GM21576 (cell line): Measurements from ENCODE around the gene TUBA8.
"Not testable (repeated sequence)": the region's sequence is repeated elsewhere in the genome, so short reads cannot be mapped to it uniquely, and the experiment has no call there.

Experiments
- ATAC-seq: cut with Tn5 transposase; IDR thresholded peaks from one replicate; pipeline ENCODE4 v1.9.1; 2021; ENCODE audit warnings: mild to moderate bottlenecking, moderate library complexity; ENCODE audit not compliant: unreplicated experiment

The TUBA8 gene

DNA sequence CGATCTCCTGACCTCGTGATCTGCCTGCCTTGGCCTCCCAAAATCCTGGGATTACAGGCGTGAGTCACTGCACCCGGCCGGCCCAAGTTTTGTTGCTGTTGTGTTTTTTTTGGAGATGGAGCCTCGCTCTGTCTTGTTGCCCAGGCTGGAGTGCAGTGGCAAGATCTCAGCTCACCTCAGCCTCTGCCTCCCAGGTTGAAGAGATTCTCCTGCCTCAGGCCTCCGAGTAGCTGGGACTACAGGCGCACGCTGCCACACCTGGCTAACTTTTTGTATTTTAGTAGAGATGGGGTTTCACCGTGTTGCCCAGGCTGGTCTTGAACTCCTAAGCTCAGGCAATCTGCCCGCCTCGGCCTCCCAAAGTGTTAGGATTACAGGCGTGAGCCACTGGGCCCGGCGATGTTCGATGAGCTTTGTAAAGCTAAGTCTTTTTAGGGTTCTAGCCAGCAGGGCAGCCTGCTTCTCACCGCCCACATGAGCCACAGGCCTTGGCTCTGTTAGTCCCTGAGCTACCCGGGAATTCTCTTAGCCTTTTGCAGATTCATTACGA lies 12.9 kb downstream of the TUBA8 start:
- ATAC-seq: not testable (repeated sequence)

DNA sequence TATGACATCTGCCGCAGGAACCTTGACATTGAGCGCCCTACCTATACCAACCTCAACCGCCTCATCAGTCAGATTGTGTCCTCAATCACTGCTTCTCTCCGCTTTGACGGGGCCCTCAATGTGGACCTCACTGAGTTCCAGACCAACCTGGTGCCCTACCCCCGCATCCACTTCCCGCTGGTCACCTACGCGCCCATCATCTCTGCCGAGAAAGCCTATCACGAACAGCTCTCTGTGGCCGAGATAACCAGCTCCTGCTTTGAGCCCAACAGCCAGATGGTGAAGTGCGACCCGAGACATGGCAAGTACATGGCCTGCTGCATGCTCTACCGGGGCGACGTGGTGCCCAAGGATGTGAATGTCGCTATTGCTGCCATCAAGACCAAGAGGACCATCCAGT lies 16.0 kb downstream of the TUBA8 start:
- no peak for ATAC-seq

DNA sequence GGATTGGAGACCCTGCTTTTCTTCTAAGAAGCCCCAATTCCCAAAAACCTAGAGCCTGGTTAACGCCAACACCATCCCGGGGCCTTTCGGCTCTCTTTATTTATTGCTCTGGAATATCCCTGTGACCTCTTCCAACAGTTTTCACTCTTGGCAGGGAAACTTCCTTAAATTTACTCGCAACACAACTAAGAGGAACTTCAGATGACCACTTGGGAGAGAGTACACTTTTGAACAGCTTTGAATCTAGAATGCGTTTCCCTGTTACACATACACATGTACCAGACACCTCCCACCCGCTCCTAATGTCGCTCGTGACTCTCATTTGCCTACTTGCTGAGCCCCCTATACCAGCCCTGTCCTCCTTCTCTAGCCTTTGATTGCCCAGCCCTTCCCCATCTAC lies 19.4 kb downstream of the TUBA8 start:
- no peak for ATAC-seq

DNA sequence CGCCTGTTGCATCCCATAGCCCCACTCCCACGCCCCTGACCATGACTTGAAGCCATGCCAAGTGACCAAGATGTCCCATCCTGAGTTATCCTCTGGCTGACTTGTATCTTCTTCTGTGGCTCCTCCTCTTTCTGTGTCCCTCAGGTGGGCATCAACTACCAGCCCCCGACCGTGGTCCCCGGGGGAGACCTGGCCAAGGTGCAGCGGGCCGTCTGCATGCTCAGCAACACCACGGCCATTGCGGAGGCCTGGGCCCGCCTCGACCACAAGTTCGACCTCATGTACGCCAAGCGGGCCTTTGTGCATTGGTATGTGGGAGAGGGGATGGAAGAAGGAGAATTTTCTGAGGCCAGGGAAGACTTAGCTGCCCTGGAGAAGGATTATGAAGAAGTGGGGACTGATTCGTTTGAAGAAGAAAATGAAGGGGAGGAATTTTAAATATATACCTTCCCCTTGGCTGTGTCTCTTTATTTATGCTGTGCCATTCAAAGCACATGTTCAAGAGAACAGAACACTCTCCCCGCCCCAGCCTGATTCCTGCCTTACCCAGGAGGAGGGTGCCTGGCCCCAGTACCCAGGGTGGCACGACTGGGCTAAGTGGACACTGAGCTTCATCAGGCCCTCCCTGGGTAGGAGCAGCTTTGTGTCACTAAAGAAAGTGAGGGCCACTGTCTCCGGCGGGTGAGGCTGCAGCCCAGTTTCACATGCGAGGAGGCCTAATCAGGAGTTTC lies 20.3 kb downstream of the TUBA8 start:
- no peak for ATAC-seq

DNA sequence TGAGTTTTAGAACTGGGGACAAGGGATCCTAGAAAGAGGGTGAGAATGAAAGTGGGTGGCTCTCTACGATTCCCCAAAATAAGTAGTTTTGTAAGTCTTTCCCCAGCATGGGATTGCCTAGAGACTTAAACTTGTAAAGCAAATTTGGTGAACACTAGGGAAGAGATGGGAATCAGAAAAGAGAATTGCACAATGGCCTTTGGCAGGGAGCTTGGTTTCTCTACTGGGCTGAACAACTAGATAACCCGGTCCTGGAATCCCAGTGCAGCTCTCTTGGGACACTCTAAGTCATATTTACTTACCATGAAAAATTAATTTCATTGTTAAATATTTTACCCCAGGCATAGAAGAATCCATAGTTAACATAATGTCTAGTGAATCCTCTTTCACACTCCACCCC lies 22.8 kb downstream of the TUBA8 start:
- ATAC-seq: no peak

DNA sequence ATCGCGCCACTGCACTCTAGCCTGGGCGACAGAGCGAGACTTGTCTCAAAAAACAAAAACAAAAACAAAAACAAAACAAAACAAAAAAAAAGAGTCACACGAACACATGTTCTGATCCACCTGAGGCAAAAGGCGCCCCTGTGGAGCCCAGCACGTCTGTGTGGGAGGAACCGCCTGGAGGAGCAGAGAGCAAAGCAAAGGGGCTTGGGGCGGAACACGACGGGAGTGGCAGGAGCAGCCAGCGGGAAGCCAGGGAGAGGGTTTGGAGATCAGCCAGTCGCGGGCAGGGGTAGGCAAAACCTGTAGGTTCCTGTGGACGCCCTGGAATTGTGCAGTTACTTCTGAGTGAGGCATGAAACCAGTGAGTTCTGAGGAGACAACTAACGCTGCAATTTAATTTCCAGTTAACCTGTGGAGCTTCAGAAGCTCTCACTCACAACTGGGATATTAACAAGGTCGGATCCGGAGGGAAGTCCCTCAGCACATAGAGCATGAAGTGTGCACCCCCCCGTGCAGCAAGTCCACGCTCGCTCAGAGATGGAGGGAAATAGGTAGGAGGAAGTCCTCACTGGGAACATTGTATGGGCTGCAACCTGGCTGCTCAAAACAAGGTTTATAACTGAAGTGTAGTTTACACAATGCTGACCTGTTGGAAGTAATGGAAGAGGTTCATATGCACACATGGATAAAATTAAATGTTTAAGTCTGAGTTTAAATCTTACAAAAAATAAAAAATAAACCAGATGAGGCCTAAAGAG lies 26.1 kb downstream of the TUBA8 start:
- no peak for ATAC-seq

DNA sequence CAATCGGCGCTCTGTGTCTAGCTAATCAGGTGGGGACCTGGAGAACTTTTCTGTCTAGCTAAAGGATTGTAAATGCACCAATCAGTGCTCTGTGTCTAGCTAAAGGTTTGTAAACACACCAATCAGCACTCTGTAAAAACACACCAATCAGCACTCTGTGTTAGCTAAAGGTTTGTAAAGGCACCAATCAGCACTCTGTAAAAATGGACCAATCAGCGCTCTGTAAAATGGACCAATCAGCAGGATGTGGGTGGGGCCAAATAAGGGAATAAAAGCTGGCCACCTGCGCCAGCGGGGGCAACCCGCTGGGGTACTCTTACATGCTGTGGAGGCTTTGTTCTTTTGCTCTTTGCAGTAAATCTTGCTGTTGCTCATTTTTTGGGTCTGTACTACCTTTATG lies 30.4 kb downstream of the TUBA8 start:
- ATAC-seq: not testable (repeated sequence)

DNA sequence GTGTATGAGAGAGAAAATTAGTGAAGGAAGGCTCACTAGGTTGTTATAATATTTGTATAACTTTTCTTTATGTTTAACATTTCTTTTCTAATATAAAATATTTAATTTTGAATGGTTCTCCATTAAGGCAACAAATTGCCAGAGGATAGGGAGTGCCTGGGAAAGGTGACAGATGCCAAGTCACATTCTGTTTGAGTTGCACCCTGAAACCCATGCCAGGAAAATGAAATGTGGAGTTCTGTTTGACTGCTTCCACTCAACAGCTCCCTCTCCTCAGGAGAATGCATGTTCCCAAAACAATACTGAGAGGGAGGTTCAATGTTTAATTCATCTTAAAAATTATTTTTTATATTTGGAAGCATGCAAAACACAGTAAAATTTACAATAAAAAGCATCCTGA lies 33.5 kb downstream of the TUBA8 start:
- no peak for ATAC-seq

DNA sequence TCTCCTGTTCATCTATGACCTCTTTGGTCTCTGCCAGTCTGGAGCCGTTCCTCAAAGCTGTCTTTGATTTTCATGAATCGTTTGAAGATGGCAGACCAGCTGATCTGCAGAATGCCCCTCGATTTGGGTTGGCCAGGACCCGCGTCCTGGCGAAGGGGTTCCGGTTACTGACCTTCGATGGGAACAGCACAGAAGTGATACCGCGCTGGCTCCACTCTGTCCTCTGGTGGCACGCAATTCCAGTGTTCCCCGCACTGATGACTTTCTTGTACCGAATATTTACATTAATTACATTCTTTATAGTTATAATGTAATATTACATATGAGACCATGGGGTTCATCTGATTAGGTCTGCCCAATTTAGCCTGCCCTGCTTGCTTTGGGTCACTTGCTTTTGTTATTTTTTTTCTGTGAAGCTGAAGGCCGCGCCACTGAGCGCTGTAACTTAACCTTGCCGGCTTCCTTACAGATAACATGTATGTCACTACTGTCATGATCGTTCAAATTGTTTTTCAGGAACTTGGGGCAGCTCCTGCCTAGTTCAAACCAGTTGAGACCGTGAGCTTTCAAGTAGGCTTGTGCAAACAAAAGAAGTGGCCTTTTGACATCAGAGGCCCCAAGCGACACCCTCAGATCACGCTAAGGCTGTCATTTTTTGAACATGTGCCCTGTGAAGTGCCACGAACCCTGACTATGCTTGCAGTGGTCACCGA lies 35.2 kb downstream of the TUBA8 start:
- ATAC-seq: no peak

DNA sequence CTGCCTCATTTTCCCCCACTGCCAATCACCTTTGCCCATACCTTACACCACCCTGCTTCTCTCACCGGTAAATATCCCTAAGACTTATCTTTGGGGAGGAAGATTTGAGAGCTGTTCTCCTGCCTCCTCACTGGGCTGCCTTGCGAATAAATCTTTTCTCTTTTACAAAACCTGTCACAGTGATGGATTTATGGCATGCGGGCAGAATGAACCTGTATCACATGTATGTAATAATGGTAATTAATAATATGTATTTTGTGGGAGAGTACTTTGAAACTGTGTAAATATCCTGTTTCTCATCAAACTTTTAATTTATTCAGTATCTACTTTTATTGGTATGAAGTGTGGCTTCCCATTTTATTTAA lies 35.8 kb downstream of the TUBA8 start:
- ATAC-seq: no peak

DNA sequence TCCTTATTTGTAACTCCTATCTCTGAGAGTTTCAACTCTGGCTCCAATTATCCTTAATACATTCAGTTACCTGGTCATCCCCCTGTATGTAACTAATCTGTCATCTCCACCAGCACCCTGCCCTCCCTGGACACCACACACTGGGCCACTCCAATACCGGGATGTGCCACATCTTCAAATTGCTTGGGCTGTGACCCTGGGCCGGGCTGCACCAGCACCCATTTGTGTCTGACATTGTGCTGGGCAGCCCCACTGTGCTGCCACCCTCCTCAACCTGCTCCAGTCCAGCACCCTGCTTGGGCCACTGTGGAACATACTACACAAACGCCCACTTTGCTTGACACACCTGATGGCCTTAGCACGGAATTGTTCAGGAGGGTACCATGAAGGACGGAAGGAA lies 37.2 kb downstream of the TUBA8 start:
- ATAC-seq: no peak

DNA sequence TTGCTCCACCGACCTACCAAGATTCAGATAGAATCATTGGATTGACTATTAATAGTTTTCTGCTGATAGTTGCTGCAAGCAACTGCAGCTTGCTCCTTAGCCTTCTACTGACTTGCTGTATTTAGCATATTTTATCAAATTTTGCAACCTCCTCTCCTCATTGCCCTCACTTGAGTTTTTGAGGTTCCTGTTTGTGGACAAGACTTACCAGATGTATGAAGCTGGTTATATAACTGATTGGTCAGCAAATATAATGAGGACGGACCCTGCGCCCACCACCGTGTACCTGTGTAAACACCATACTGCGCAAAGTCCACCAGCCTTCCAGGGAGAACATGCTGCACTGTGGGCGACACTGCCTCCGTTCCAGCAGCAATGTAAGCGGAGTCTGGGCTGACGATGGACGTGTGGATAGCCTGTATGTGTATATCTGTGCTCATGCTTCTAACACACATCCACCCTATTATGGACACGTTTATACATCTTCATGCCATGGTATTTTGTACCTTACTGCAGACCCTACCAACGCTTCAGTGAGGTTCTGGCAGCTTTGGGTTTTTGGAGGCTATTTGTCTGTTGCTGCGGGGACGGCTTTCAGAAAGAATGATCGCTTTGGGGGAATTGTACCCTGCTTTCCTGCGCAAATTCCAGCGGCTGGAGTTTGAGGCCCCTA lies 37.8 kb downstream of the TUBA8 start:
- no peak for ATAC-seq

DNA sequence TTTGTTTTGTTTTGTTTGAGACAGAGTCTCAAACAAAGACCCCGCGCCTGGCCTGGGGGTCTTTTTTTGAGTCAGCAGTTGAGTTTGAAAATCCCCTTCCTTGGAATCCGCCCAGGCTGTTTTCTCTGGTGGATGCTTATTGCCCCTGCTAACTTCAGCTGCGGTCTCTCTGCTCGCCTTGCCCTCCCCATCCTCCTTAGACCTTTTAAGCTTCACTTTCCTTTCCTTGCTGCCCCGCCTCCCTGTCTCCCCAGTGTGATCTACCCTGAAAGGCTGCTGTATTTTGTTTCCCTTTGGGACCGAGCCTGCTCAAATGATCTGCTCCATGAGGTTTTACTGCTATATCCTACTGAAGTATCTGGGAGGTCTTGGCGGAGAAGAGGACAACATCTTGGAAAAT lies 41.9 kb downstream of the TUBA8 start:
- ATAC-seq: no peak

DNA sequence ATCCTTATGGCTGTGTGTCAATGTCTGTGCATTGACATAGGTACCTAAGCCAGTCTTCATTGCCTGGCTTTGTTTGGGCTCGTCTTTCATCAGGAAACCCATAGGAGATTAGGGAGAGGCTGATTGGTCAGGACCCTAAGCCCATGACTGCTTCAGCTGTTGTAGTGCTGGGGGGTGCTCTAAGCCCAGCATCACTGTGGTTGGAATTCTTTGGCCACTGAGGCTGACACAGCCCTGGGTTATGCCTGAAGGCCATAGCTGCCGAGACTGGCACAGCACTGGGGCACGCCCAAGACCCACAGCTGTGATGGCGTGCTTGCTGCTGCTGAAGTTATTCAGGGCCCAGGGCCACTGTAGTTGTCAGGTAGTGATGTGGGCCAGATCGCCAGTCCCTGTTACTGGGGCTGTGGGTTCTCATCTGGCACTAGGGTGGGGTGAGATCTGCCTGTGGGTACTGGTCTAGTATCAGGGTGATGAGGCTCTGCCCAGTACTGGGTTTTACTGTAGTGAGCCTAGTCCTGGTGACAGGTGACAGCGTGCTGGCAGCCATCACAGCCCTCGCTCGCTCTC lies 44.3 kb downstream of the TUBA8 start:
- no peak for ATAC-seq

DNA sequence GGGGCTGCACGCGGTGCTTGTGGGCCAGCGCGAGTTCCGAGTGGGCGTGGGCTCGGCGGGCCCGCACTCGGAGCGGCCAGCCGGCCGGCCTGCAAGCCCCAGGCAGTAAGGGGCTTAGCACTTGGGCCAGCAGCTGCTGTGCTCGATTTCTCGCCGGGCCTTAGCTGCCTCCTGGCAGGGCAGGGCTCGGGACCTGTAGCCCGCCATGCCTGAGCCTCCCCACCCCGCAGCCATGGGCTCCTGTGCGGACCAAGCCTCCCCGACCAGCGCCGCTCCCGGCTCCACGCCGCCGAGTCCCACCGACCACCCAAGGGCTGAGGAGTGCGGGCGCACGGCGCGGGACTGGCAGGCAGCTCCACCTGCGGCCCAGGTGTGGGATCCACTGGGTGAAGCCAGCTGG lies 44.9 kb downstream of the TUBA8 start:
- not testable (repeated sequence) for ATAC-seq

DNA sequence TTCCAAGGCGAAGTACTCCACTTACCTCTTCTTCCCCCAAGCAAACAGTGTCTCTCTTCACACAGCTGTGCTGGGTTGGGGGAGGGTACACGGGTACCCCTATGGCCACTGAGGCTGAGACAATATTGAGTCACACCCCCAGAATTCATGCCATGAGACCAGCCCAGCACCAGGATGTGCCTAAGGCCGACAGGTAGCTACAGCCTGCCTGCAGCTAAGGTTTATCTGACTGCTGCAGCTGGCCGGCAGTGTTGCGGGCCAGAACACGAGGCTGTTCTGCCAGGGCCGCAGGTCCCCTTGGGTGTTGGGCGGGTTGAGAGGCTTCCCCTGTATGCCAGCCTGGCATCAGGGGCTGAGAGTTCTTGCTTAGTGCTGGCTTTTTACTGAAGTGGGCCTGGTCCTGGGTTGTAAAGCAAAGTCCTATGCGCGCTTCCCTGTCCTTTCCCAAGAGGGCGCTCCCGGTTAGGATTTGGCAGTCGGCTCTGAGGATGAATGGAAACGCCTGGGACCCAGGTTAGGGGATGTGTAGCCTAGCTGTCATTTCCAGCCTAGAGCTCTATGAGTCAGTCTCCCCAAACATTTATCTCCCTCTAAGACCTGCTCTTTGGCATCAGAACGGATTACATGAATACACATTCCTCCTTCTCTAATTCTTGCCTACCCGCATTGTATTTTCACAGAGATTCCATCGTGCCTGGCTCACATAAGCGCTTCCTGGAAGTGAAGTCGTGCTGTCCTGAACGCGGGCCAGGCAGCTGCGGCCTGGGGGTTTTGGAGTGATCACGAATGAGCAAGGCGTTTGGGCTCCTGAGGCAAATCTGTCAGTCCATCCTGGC lies 46.5 kb downstream of the TUBA8 start:
- no peak for ATAC-seq

DNA sequence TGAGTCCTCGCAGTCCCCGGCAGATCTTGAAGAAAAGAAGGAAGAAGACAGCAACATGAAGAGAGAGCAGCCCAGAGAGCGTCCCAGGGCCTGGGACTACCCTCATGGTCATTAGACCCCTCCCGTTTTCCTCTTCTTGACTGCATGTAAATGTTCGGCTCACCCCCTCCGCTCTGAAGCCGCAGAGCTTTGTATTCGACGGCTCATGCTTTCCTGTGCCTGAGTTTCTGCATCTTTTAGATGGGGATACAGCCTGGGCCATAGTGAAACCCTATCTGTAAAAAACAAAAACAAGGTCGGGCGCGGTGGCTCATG lies 47.1 kb downstream of the TUBA8 start:
- ATAC-seq: no peak

DNA sequence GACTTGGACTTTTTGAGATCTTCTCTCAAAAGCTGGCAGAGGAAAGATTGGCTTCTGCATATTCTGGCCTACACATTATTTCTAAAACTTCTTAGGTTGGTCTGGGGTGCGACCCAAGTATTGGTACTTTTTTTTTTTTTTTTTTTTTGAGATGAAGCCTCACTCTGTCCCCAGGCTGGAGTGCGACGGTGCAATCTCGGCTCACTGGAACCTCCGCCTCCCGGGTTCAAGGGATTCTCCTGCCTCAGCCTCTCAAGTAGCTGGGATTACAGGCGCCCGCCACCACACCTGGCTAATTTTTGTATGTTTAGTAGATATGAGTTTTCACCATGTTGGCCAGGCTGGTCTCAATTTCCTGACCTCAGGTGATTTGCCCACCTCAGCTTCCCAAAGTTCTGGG lies 50.0 kb downstream of the TUBA8 start:
- ATAC-seq: not testable (repeated sequence)

DNA sequence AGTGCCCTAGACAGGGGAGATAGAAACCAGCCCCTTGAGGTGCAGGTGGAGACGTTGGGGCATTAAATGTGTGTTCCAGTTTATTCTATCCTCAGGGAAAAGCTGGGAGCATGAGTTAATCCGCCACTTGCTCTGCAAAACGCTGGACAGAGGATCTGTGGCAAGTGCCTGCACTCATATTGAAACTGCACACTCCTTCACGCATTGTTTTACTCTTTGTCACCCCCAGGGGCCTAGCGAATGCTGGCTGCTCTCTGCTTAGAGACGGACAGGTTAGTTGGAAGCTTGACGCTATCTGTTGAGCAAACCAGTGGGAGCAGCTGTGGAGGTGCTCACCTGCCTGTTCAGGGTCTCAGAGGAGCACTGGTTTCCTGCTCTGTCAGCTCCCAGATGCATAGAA lies 53.2 kb downstream of the TUBA8 start:
- ATAC-seq: peak; percentile 68

DNA sequence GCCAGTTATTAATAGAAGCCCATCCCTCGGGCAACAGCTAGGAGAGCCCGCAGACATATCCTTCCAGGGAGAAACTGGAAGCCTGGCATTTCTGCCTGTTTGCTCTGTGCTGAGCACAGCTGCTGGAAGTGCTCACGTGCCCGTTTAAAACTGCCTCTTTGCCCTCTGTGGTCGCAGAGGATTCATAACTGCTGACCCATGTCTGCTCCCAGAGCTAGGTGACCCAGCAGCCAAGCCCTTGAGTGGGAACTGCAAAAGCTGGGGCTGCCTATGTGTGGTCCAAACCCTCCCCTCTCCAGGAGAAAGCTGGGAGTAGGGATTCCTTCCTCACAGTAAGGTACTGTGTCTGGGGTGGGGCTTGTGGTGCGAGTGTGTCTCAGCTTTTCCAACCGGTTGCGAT lies 54.0 kb downstream of the TUBA8 start:
- not testable (repeated sequence) for ATAC-seq
